HG02938 (cell line): Measurements from ENCODE around the gene PROSER3.
"Not testable (repeated sequence)": the region's sequence is repeated elsewhere in the genome, so short reads cannot be mapped to it uniquely, and the experiment has no call there.

ENCODE experiments used
- ATAC-seq: cut with Tn5 transposase; IDR thresholded peaks from one replicate; pipeline ENCODE4 v1.9.1; 2021; ENCODE audit warnings: mild to moderate bottlenecking, moderate library complexity; ENCODE audit not compliant: unreplicated experiment

PROSER3 gene

DNA sequence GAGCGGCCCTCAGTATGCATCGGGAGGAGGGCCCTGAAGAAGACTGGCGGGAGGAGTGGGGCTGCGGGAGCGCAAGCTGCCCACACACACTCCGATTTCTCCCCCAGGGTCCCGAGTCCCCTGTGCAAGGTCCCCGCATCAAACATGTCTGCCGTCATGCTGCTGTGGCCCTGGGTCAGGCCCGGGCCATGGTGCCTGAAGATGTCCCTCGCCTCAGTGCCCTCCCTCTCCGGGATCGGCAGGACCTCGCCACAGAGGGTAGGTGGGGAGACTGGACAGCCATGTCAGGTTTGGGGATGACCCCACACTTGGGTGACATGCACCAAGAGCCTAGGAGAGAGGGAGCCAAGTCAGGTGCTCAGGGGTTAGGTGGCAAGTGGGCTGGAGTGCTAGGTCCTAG lies 35.5 kb upstream of the PROSER3 start:
- ATAC-seq: no peak

- no peak for ATAC-seq
These were observed 35.1 kb upstream of the PROSER3 start for GRCh38 chr19:35722897-35723296.

GRCh38 chr19:35723671-35724070 lies 34.3 kb upstream of the PROSER3 start:
- ATAC-seq: no peak

- not testable (repeated sequence) for ATAC-seq
These were observed 33.8 kb upstream of the PROSER3 start for GRCh38 chr19:35724132-35724531.

DNA sequence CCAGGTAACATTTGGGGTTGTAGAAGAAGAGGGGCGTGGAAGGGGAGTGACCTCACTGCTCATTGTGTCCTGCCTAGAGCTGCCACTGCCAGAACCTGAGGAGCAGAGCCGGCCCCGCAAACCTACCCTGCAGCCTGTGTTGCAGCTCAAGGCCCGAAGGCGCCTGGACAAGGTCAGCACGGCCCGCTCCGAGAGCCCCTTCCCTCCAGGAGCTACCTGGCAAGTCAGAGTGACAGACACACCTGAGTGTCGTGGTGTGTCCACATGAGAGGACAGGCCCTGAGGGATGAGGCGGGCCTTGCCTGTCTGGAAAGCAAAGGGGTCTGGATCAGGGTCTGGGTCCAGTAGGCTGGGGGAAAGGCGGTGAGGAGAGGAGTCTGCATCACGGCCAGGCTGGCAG lies 33.4 kb upstream of the PROSER3 start:
- no peak for ATAC-seq

DNA sequence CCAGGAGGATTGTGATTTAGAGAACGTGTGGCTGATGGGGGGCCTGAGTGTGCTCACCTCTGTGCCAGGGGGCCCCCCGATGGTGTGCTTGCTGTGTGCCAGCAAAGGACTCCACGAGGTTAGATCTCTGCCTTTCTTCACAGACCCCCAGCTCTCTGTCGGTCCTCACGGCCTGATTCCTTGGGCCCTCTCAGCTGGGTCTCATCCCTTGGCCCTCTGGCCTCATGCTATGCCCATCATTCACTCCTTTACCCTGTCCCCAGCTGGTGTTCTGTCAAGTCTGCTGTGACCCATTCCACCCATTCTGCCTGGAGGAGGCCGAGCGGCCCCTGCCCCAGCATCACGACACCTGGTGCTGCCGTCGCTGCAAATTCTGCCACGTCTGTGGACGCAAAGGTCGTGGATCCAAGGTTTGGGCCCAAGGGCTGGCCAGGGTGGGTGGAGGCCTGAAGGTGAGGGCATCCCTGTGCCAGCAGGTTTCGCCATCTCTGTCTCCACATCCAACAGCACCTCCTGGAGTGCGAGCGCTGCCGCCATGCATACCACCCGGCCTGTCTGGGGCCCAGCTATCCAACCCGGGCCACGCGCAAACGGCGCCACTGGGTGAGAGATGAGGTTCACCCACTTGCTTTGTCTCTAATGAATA lies 32.6 kb upstream of the PROSER3 start:
- ATAC-seq: no peak

GRCh38 chr19:35727053-35727955 lies 30.7 kb upstream of the PROSER3 start:
- no peak for ATAC-seq

DNA sequence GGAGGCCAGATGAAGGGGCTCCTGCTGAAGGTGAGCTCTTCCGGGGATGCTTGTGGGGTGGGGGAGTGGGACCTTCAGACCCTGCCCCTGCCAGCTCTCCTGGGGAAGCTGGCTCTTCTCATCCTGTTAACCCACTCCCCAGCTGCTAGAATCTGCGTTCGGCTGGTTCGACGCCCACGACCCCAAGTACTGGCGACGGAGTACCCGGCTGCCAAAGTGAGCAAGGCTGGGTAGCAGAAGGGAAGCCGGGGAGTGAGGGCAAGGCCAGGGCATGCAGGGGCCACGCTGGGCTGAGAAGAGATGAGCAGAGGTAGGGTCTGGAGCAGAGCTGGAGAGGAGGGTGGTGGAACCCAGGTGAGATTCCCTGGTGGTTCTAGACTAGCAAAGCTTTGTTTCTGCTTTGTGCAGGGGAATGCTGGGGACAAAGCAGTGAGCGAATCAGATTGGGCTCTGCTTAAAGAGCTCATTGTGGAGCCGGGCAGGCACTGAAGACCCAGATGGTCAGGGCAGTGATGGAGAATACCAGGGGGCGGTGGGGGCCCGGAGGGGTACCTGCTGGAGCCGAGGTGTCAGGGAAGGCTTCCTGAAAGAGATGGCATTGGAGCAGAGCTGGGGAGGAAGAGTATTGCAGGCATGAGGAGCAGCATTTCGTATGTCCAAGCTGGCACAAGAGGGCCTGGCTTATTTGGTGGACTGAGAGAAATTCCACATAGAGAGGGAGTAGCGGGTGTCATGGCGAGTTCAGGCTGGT lies 29.8 kb upstream of the PROSER3 start:
- no peak for ATAC-seq

DNA sequence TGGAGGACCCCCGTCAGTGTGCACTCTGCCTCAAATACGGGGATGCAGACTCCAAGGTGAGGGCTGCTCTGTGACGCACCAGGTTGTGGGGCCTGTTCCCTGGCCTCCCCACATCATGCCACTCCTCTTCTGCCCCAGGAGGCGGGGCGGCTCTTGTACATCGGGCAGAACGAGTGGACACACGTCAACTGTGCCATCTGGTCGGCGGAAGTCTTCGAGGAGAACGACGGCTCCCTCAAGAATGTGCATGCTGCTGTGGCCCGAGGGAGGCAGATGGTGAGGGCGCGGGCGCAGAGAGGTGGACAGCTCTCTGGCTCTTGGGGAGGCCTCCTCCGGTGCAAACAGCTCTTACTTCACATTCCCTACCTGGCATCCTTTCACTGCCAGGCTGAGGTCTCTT lies 29.0 kb upstream of the PROSER3 start:
- no peak for ATAC-seq

DNA sequence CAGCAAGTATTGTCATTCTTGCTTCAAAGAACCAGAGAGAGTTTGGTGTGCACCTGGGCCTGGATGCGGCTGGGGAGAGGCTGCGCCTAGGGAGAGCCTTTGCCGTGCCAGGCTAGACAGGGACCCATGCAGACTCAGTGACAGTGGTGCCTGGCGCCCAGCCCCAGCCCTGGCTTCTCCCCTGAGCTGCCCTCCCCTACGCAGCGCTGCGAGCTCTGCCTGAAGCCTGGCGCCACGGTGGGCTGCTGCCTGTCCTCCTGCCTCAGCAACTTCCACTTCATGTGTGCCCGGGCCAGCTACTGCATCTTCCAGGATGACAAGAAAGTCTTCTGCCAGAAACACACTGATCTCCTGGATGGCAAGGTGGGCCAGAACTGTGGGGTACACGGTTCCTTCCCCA lies 28.2 kb upstream of the PROSER3 start:
- ATAC-seq: no peak

GRCh38 chr19:35730326-35730725 lies 27.6 kb upstream of the PROSER3 start:
- ATAC-seq: no peak

- no peak for ATAC-seq
These were observed 26.6 kb upstream of the PROSER3 start for GRCh38 chr19:35731353-35731752.

DNA sequence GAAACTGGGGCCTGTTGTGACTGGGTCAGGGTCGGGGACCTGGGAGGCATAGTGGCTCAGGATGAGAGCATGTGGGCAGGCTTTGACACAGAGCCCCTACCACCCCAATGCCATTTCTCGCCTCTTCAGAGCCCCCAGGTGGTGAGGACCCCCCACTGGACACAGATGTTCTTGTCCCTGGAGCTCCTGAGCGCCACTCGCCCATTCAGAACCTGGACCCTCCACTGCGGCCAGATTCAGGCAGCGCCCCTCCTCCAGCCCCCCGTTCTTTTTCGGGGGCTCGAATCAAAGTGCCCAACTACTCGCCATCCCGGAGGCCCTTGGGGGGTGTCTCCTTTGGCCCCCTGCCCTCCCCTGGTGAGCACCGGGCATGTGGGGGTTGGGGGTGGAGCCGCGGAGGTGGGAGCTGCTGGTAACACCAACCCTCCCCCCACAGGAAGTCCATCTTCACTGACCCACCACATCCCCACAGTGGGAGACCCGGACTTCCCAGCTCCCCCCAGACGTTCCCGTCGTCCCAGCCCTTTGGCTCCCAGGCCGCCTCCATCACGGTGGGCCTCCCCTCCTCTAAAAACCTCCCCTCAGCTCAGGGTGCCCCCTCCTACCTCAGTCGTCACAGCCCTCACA lies 26.1 kb upstream of the PROSER3 start:
- ATAC-seq: no peak

- ATAC-seq: no peak
These were observed 25.3 kb upstream of the PROSER3 start for GRCh38 chr19:35732540-35733179.

- ATAC-seq: no peak
These were observed 24.5 kb upstream of the PROSER3 start for GRCh38 chr19:35733180-35734125.

- ATAC-seq: no peak
These were observed 23.7 kb upstream of the PROSER3 start for GRCh38 chr19:35734273-35734672.

DNA sequence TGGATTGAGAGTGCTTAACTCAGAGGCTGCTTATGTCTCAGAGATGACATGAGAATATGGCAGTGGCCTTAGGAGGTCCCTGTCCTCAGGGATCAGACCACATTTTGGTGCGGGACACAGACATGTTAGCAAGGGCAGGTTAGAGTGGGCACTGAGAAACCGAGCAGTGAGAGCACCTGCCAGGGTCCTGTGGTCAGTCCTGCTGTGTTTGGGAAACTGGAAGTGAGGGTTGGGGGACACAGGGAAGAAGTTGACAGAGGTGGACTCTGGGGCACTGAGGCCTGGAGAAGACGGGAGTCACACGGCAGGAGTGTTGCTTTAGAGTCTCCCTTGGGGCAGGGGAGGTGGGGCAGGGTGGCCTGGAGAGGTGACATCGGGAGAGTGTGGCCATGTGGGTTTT lies 23.1 kb upstream of the PROSER3 start:
- no peak for ATAC-seq

- ATAC-seq: no peak
These were observed 20.8 kb upstream of the PROSER3 start for GRCh38 chr19:35736913-35737886.
